Chondrocyte (in vitro differentiated cells): ENCODE results near the gene UBE2M. TPM values are rescaled to one million over a fixed set of nuclear protein-coding genes. Genes with fewer than 3 reads are reported as not detected.
A peak's percentile ranks its signal among the peaks of the same experiment; 100 is the strongest.

ENCODE experiments used
- DNase-seq: peaks from one replicate; pipeline ENCODE4 v3.0.0; 2021; ENCODE audit warnings: mixed read lengths, low spot score
- H3K27ac Mint-ChIP-seq: one replicate; pipeline ENCODE4 v1.8.0; 2021; ENCODE audit warnings: mild to moderate bottlenecking, moderate library complexity, mixed read lengths; ENCODE audit not compliant: unreplicated experiment
- H3K27me3 Mint-ChIP-seq: 2 replicates; pipeline ENCODE4 v1.8.0; 2021; ENCODE audit warnings: low read depth, mixed read lengths
- H3K36me3 Mint-ChIP-seq: 2 replicates; pipeline ENCODE4 v1.8.0; 2021; ENCODE audit warnings: low read depth, mixed read lengths
- H3K4me1 Mint-ChIP-seq: 2 replicates; pipeline ENCODE4 v1.8.0; 2021; ENCODE audit warnings: low read depth, mild to moderate bottlenecking, mixed read lengths
- H3K4me3 Mint-ChIP-seq: one replicate; pipeline ENCODE4 v1.8.0; 2021; ENCODE audit warnings: mild to moderate bottlenecking, moderate library complexity, mixed read lengths; ENCODE audit not compliant: unreplicated experiment
- H3K9me3 Mint-ChIP-seq: 2 replicates; pipeline ENCODE4 v1.8.0; 2021; ENCODE audit warnings: low read depth, mixed read lengths
- CTCF ChIP-seq: fragments of 200-600 bp; sonication (generic); IDR thresholded peaks from 2 replicates; pipeline ENCODE4 v1.5.0; 2021; ENCODE audit warnings: antibody characterized with exemption, mild to moderate bottlenecking, moderate library complexity
- total RNA-seq: library from RNA; stranded (reverse); gene quantifications from 3 replicates; pipeline ENCODE4 v1.2.1, GENCODE V29; 2021

Gene UBE2M
- total RNA-seq, 1 donor from 2014 or later = 70.3 TPM

- no peak for DNase-seq
- Mint-ChIP-seq H3K4me3 (no peak overlapping the region), H3K9me3 (no peaks in the 10 kb centered on the region), H3K27ac (peak overlapping the region; percentile 36), H3K4me1 (peaks cover 13% of the 10 kb centered on the region), H3K27me3 (no peaks in the 10 kb centered on the region), H3K36me3 (peaks cover 11% of the 10 kb centered on the region)
- TF ChIP-seq CTCF = no peak
Observed at GRCh38 chr19:58584498-58585441, 26.4 kb upstream of the UBE2M start.

GRCh38 chr19:58582985-58583384 is 24.6 kb upstream of the UBE2M start:
- Mint-ChIP-seq H3K9me3 (no peaks in the 10 kb centered on the region), H3K36me3 (peaks cover 11% of the 10 kb centered on the region), H3K27me3 (no peaks in the 10 kb centered on the region), H3K27ac (peak overlapping the region; percentile 77), H3K4me1 (peaks cover 10% of the 10 kb centered on the region), H3K4me3 (no peak overlapping the region)
- TF ChIP-seq CTCF = no peak
- peak; percentile 40 for DNase-seq

GRCh38 chr19:58581227-58582141 is 23.1 kb upstream of the UBE2M start:
- Mint-ChIP-seq H3K27ac (peak overlapping the region; percentile 80), H3K4me1 (peaks cover 10% of the 10 kb centered on the region), H3K36me3 (peaks cover 11% of the 10 kb centered on the region), H3K4me3 (no peak overlapping the region), H3K27me3 (no peaks in the 10 kb centered on the region), H3K9me3 (no peaks in the 10 kb centered on the region)
- peak; percentile 83 for TF ChIP-seq CTCF
- peak; percentile 77 for DNase-seq

GRCh38 chr19:58579473-58580142 is 21.2 kb upstream of the UBE2M start:
- Mint-ChIP-seq H3K36me3 (peaks cover 11% of the 10 kb centered on the region), H3K9me3 (no peaks in the 10 kb centered on the region), H3K4me3 (no peak overlapping the region), H3K4me1 (peaks cover 13% of the 10 kb centered on the region), H3K27ac (no peak overlapping the region), H3K27me3 (no peaks in the 10 kb centered on the region)
- no peak for DNase-seq
- TF ChIP-seq CTCF = no peak
